Measurements from ENCODE around the gene ROBO4. TPM values are rescaled to one million over a fixed set of nuclear protein-coding genes. Genes with fewer than 3 reads are reported as not detected.

Gene ROBO4
- total RNA-seq, 2 donors from 2014 or later, result 8.5 to 18.8 TPM

DNA sequence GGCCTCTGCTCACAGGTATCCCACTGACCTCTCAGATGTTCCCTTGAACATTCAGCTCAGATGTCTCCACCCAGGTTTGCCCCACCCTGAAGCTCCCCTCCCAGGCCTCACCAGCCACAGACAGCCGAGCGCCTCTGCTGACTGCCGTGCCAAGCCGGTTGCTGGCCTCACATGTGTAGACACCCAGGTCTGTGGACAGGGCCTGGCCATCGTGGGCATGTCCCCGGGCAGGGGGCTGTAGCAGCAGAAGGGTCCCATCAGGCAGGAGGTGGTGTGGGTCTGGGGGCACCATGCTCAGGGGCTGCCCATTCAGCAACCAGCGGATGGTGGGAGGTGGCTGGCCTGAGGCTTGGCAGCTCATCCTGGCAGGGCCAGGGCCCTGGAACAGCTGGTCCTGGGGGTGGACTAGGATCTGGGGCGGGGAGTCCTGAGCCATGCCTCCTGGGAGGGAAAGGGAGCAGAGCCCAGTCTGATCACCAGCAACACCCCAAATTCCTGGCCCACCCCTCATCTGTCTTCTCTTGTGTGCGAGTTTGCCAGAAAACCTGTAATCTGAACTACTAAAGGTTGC is 759 bp downstream of the ROBO4 start:
- no peak overlapping the region for H3K27ac ChIP-seq
- no peak for DNase-seq (ENCODE audit: low spot score)
- H3K9me3 ChIP-seq, result no peaks in the 10 kb centered on the region
- H3K36me3 ChIP-seq, result no peaks in the 10 kb centered on the region
- TF ChIP-seq, protein P1, sequence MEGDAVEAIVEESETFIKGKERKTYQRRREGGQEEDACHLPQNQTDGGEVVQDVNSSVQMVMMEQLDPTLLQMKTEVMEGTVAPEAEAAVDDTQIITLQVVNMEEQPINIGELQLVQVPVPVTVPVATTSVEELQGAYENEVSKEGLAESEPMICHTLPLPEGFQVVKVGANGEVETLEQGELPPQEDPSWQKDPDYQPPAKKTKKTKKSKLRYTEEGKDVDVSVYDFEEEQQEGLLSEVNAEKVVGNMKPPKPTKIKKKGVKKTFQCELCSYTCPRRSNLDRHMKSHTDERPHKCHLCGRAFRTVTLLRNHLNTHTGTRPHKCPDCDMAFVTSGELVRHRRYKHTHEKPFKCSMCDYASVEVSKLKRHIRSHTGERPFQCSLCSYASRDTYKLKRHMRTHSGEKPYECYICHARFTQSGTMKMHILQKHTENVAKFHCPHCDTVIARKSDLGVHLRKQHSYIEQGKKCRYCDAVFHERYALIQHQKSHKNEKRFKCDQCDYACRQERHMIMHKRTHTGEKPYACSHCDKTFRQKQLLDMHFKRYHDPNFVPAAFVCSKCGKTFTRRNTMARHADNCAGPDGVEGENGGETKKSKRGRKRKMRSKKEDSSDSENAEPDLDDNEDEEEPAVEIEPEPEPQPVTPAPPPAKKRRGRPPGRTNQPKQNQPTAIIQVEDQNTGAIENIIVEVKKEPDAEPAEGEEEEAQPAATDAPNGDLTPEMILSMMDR (IDR thresholded peaks at IDR 0.05), result no peak
- peak overlapping the region; percentile 15 for H3K4me3 ChIP-seq
- ATAC-seq (ENCODE audit: insufficient number of reproducible peaks, low FRiP score, low read depth), result no peak
- H3K27me3 ChIP-seq (replicated peaks; ENCODE audit: insufficient read depth), result no peaks in the 10 kb centered on the region
- peaks cover 0 to 4% of the 10 kb centered on the region in 2 donors for H3K4me1 ChIP-seq (ENCODE audit: control insufficient read depth in 1 of 2, low read depth in 2 of 2)

DNA sequence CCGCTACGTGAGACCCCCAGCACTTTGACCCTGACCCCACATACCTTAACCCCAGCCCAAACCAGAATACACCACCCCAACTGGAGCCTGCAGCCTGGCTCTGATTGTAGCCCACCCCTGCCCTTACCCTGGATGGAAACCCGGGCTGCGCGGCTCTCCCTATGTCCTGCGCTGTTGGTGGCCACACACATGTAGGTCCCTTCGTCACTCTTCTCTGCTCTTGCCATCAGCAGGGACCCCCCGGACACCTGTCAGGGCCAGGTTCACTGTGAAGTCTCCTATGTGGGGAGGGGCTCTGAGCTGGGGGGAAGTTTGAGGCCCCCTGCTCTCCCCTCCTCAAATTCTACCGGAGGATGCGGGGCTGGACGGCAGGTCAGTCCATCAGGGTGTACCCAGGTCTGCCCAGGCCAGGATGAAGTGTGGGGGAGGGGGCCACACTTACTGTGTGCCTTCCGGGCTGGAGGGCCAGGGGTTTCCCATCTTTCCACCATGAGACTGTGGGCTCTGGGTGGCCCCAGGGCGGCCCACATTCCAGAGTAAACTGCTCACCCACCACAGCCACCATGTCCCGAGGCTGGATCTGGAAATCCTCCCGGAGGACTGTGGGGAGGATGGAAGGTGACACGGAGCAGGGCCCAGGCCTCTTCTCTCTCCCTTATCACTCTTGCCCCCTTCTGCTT is 1.5 kb downstream of the ROBO4 start:
- H3K27ac ChIP-seq, result no peak overlapping the region

DNA sequence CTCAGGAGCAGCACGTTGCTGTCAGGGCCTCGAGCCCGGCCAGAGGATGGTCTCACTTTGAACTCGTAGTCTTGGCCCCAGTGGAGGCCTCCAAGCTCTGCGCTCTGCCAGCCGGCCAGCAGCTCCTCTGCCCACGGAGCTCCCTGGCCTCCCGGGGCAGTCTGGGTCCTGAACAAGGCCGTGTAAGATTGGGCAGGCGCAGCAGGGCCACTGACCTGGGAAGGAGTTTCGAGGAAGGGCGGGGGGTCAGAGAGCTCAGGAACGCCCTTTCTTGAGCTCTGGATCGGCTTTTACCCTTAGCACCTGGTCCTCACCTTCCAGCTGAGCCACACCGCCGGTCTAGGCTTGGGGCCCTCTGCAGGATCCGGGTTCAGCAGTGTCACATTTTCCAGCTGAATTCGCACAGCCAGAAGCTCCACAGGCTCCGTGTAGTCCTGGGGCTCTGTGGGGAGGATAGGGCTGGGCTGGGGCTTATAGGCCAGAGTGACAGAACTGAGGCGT is 2.1 kb downstream of the ROBO4 start:
- DNase-seq (ENCODE audit: low spot score), result no peak

More for the DNA sequence above, 1.5 kb downstream of the ROBO4 start:
- H3K4me3 ChIP-seq, result peak overlapping the region; percentile 15
- peaks cover 0 to 4% of the 10 kb centered on the region in 2 donors for H3K4me1 ChIP-seq (ENCODE audit: control insufficient read depth in 1 of 2, low read depth in 2 of 2)
- ATAC-seq (ENCODE audit: insufficient number of reproducible peaks, low FRiP score, low read depth) (no peak), DNase-seq (ENCODE audit: low spot score) (no peak)
- no peaks in the 10 kb centered on the region for H3K36me3 ChIP-seq
- TF ChIP-seq, protein P1 (IDR thresholded peaks at IDR 0.05), result no peak
- no peaks in the 10 kb centered on the region for H3K27me3 ChIP-seq (replicated peaks; ENCODE audit: insufficient read depth)
- H3K9me3 ChIP-seq, result no peaks in the 10 kb centered on the region

DNA sequence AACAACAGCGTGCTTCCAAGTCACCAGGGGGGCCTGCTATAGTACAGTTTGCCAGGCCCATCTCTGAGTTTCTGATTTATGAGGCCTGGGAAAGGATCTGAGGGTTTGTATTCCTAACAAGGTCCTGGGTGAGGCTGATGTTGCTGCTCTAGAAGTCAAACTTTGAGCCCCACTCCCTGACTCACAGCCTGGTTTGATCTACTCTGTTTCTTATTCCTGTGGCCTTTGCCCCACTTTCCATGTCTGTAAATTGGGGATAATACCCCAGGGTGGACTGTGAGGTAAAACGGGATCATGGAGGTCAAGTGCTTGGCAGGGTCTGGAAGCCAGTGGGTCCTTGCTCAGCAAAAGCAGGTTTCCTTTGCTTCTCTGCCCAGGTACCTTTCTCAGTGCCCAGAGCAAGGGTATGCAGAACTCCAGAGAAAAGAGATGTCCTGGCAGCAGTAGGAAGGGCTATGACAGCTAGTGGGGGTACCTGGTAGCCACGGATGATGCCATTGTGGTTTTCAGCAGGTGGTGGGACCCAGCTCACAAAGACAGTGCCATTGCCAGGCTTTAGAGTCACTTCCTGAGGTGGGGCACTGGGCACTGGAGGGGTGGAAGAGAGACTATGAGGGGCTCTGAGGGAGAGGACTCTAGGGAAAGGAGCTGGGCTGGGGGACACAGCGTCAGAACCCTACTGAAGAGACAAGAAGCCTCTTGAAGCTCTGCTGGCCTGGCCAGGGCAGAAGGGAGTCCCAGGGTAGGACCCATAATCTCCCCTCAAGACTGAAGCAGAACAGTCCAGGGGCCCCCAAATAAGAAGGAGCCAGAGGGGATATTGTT is 2.8 kb downstream of the ROBO4 start:
- TF ChIP-seq, protein P1 (IDR thresholded peaks at IDR 0.05), result no peak
- no peak for ATAC-seq (ENCODE audit: insufficient number of reproducible peaks, low FRiP score, low read depth)
- Histone ChIP-seq H3K4me3 (no peak overlapping the region), H3K36me3 (no peaks in the 10 kb centered on the region), H3K27ac (no peak overlapping the region), H3K27me3 (replicated peaks; ENCODE audit: insufficient read depth) (no peaks in the 10 kb centered on the region), H3K4me1 (ENCODE audit: control insufficient read depth in 1 of 2, low read depth in 2 of 2) (peaks cover 0 to 4% of the 10 kb centered on the region in 2 donors), H3K9me3 (no peaks in the 10 kb centered on the region)
- DNase-seq (ENCODE audit: low spot score), result no peak

More for the DNA sequence above, 2.1 kb downstream of the ROBO4 start:
- H3K4me3 ChIP-seq, result no peak overlapping the region
- TF ChIP-seq, protein P1 (IDR thresholded peaks at IDR 0.05), result no peak
- H3K27me3 ChIP-seq (replicated peaks; ENCODE audit: insufficient read depth), result no peaks in the 10 kb centered on the region
- H3K4me1 ChIP-seq (ENCODE audit: control insufficient read depth in 1 of 2, low read depth in 2 of 2), result peaks cover 0 to 4% of the 10 kb centered on the region in 2 donors
- no peak for ATAC-seq (ENCODE audit: insufficient number of reproducible peaks, low FRiP score, low read depth)
- no peak overlapping the region for H3K27ac ChIP-seq
- H3K36me3 ChIP-seq, result no peaks in the 10 kb centered on the region
- no peaks in the 10 kb centered on the region for H3K9me3 ChIP-seq

Measured in thoracic aorta (tissue), 2 donors.